ENCODE data around the gene CYP8B1.

DNA sequence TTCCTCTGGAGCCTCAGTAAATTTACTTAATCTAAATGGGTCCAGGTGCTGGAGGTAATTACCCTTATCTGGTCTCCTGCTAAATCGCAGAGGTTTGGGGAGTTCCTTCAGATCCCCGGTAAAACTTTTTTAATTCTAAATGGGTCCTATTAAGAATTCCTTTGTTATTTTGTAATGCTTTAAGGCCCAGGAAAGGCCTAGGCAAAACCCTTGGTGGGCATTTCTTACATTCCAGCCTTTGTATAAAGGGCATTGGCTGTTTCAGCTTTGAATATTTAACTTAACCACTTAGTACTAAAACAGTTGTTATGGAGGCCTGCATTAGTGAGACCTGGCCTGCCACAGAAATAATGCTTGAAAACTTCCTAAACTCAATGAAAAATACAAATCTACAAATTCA is 15.4 kb upstream of the CYP8B1 start:
- TF ChIP-seq CTCF (IDR thresholded peaks at IDR 0.05), result no peak
- TF ChIP-seq POLR2A (IDR thresholded peaks at IDR 0.05), result no peak
